HG03103 (cell line): Measurements from ENCODE around the gene HSP90AB1.

Experiments
- ATAC-seq: cut with Tn5 transposase; IDR thresholded peaks from one replicate; pipeline ENCODE4 v1.9.1; 2021; ENCODE audit warnings: low read depth; ENCODE audit not compliant: unreplicated experiment

Gene HSP90AB1

DNA sequence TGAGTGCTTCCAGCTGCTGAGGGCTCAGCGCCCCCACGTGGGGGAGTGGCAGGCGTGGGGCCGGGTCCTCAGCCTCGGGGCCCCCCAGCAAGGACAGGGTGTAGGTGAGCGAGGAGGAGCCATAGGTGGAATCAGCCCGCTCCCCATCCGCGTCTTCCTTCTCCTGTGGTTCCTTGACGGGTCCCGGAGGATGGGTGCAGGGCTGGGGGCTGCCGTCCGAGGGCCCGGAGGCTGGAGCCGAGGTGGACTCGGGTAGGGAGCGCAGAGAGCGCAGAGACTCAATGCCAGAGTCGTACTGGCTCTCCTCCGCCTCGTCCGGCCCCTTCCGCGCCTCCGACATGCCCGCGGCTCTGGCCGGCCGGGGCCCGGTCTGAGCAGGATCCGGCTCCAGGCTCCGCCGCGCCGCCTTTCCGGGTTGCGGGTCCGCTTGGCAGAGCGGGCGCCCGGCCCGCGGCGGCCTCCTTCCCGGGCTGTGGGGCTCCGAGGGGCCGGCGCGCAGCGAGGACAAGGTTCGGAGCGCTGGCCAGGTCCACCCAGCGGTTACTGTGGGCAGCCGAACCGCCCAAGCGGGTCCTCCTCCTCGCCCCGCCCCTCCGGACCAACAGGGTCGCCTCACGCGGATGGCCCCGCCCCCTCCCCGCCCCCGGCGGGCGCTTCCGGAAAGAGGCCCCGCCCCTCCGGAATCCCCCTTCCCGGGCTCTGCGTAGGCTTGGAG lies 18.3 kb downstream of the HSP90AB1 start, which contains the start of gene NFKBIE:
Gene NFKBIE, minus strand, starts transcription at position 545 of the 715 bp plus-strand sequence. Its CDS starts 205 bp downstream, at position 340.
- ATAC-seq = no peak

DNA sequence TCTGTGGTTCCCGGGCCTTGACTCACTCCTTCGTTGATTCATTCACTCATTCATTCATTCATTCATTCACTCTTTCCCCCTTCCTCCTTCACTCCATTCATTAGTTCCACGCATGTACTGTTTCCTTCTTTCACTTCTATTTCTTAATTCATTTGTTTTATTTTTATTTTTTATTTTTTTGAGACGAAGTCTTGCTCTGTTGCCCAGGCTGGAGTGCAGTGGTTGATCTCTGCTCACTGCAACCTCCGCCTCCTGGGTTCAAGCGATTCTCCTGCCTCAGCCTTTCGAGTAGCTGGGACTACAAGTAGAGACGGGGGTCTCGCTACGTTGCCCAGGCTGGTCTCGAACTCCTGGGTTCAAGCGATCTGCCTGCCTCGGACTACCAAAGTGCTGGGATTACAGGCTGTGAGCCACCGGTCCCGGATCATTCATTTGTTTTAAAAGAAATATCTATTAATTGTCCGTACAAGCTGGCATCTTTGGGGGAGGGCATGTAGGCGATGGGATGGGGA lies 18.9 kb downstream of the HSP90AB1 start:
- ATAC-seq = no peak

DNA sequence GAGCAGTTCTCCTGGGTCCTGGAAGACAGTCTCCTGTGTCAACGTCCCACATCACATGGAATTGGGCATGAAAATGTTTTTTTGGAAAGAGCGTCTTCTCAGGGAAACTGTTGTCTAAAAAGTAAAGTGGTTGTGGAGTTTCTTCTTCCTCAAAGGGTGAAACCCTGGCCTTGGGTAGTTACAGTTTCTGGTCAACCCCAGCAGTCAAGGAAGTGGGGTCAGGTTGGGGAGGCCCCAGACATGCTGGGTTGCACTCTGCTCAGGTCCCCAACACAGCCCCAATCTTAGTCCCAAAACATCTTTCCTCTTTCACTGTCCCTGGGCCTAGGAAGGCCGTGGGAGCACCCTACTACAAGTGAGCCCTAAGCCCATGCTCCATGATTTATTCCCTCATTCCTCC lies 19.4 kb downstream of the HSP90AB1 start:
- no peak for ATAC-seq

DNA sequence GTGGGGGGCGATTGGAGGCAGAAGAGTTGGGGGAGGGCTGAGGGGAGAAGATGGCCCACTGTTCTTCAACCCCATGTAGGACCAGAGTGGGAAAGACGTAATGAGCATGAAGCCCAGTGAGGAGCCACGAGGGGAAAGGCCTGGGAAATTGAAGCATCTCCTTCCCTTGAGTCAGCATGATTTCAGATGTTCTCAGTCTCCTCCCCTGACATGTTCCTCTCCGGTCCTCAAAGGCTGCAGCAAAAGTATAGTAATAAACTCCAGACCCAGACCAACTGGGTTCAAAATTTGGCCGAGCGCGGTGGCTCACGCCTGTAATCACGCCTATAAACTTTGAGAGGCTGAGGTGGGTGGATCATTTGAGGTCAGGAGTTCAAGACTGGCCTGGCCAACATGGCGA lies 20.4 kb downstream of the HSP90AB1 start:
- ATAC-seq = no peak

DNA sequence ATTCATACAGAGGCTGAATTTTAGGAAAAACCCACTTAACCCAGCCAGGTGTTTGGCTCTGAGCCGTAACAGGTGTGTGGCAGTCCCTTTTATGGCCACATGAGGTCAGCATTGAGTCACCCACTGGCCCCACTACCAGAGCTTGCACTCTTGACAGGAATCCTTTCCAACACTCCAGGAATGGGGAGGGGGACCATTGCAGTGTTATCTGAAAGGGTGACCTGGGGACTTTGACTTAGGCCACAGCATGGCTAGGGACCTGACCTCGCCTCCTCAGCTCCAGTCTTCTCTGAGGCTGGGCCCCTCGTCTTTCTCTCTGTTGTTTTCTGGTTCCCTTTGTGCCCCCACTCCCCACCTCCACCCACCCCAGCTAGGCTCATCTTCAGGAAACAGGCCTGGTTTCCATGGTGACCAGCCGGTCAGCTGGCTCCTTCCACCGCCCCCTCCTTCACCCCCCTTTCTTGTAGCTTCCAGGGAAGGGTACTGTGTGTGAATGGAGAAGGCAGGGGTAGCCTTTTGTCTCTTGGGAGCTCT lies 21.3 kb downstream of the HSP90AB1 start:
- no peak for ATAC-seq

GRCh38 chr6:44269178-44269920 lies 22.4 kb downstream of the HSP90AB1 start:
- ATAC-seq = no peak

GRCh38 chr6:44269921-44270525 lies 23.1 kb downstream of the HSP90AB1 start, which contains the start of gene TMEM151B:
Gene TMEM151B (plus strand): TSS chr6:44270450. CDS start chr6:44270743, 293 bp downstream.
- ATAC-seq = no peak

GRCh38 chr6:44270526-44271405 lies 23.9 kb downstream of the HSP90AB1 start:
- no peak for ATAC-seq

- ATAC-seq = no peak
Observed at GRCh38 chr6:44271406-44271723, 24.5 kb downstream of the HSP90AB1 start.

GRCh38 chr6:44271914-44272313 lies 25.0 kb downstream of the HSP90AB1 start:
- ATAC-seq = no peak

DNA sequence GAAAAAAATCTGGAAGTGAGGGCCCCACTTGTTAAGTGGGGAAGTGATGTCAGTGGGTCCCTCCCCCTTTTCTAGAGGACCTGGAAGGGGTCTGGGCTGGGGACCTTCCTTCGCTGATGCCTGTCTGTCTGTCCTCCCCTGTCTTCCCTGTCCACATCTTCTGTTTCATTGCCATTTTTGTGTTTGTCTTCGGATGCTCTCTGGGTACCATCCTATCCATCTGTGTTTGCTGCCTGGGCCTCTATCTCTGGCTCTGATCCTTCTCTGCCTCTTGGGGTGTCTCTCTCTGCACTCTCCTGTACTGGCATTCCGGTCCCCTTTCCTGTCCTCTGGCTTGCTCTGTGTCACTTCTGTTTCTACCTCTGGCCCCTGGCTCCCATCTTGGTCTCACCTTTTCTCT lies 25.6 kb downstream of the HSP90AB1 start:
- ATAC-seq = no peak

GRCh38 chr6:44272999-44273566 lies 26.2 kb downstream of the HSP90AB1 start:
- ATAC-seq = no peak

DNA sequence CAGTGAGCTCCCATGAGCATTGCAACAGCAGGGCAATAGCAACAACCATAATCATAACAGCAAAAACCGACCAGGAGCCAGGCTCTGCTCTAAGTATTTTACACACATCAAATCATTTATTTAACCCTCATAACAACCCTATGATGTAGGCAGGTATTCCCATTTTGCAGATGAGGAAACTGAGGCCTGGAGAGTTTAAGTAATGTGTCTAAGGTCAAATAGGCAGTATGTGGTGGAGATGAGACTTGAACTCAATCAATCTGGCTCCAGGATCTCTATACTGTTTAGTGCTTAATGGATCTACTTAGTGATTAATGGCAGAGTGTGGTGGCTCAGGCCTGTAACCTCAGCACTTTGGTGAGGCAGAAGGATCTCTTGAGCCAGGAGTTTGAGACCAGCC lies 26.7 kb downstream of the HSP90AB1 start:
- ATAC-seq = no peak

- no peak for ATAC-seq
Observed at GRCh38 chr6:44275271-44275748, 28.4 kb downstream of the HSP90AB1 start.

DNA sequence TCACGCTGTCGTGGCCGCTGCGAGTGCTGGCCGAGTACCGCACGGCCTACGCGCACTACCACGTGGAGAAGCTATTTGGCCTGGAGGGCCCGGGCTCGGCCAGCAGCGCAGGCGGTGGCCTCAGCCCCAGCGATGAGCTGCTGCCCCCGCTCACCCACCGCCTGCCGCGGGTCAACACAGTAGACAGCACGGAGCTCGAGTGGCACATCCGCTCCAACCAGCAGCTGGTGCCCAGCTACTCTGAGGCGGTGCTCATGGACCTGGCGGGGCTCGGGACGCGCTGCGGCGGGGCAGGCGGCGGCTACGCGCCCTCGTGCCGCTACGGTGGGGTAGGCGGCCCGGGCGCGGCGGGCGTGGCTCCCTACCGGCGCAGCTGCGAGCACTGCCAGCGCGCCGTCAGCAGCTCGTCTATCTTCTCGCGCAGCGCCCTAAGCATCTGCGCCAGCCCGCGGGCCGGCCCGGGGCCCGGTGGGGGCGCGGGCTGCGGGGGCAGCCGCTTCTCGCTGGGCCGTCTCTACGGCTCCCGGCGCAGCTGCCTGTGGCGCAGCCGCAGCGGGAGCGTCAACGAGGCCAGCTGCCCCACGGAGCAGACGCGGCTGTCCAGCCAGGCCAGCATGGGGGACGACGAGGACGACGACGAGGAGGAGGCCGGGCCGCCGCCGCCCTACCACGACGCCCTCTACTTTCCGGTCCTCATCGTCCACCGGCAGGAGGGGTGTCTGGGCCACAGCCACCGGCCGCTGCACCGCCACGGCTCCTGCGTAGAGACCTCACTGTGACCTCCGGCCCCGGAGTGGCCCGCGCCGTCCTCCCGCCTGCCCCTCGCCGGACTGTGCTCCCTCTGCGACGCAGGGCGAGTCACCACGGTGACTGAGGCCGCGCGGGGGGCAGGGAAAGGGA lies 29.1 kb downstream of the HSP90AB1 start:
- ATAC-seq = no peak

DNA sequence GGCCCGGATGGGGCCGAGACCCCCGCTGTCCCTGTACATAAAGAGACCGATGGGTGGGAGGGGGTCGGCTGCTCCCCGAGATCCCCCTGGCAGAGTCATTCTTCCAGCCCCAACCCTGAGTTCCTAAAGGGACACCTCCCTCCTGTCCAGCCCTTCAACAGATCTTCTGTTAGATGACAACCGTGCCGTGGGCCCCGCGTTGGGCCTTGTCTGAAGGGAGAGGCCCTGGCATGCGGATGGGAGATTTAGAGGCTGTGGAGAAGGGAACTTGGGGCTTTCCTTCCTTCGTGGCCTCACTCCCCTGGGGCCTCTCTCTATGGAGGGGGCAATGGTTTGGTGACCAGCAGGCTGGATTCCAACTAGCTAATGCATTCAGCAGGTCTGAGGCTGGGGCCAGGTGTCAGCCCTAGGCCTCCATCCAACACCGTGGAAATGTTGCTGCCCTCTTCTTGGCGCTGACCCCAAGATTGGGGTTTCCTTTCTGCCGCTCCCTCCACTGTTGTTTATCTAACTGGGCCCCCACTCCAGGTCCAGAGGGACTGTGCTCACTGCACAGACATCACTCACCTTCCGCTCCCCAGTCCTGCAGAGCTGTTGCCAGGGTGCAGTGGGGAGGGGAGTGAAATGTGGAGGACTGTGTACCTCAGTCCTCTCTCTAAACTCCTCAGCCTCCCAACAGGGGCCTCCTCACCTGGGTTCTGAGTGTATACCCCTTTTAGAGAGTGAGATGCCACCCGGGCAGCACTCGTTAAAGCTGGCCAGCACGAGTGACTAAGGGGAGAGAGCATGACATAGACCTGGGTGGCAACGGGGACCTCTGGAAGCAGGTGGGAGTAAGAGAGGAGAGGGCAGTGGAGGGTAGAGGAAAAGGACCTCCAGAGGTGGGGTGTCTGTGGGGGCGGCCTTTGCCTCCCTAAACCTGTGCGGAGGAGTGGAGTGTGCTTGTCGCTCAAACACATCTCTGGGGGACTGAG lies 30.1 kb downstream of the HSP90AB1 start:
- no peak for ATAC-seq

GRCh38 chr6:44277763-44278162 lies 30.9 kb downstream of the HSP90AB1 start:
- ATAC-seq = no peak

GRCh38 chr6:44278315-44278714 lies 31.4 kb downstream of the HSP90AB1 start:
- ATAC-seq = no peak
